H1 (cell line): ENCODE results near the gene SLC15A2. TPM values are rescaled to one million over a fixed set of nuclear protein-coding genes. Genes with fewer than 3 reads are reported as not detected.

ENCODE experiments used
- CTCF ChIA-PET: fragments of 300-600 bp; sonication (Branson Sonifier 250); formaldehyde crosslinking; loops from one replicate; lab custom pipeline; 2021; ENCODE audit not compliant: partially characterized antibody; lab: Charles Lee
- POLR2A ChIA-PET: fragments of 300-600 bp; sonication (Branson Sonifier 250); formaldehyde crosslinking; loops from one replicate; lab custom pipeline; 2021; ENCODE audit warnings: inconsistent platforms; ENCODE audit not compliant: partially characterized antibody; lab: Charles Lee
- DNase-seq, 2 experiments: peaks; one replicate each; pipeline versions ENCODE4 v3.0.0 to v3.0.0-alpha.2; 2010 to 2022; ENCODE audit warnings: low spot score in 2 of 2, low read depth in 1 of 2, mixed read lengths in 1 of 2
- FAIRE-seq: peaks from 2 replicates; lab custom pipeline; 2011; peaks lifted over from hg19 to GRCh38; lab: Jason Lieb, UNC
- H2AFZ ChIP-seq: 2 replicates; pipeline ENCODE4 v1.8.1; 2012; ENCODE audit warnings: low read length, inconsistent platforms
- H2AK5ac ChIP-seq: 2 replicates; pipeline ENCODE4 v1.6.1; 2013; ENCODE audit warnings: low read depth, low read length
- H2BK120ac ChIP-seq: replicated peaks from 2 replicates; pipeline ENCODE3; 2013; ENCODE audit warnings: low read depth, low read length, inconsistent platforms
- H2BK12ac ChIP-seq: 2 replicates; pipeline ENCODE4 v1.6.1; 2013; ENCODE audit warnings: low read depth, low read length
- H2BK15ac ChIP-seq: 2 replicates; pipeline ENCODE4 v1.6.1; 2013; ENCODE audit warnings: low read length
- H2BK20ac ChIP-seq: 2 replicates; pipeline ENCODE4 v1.6.1; 2013; ENCODE audit warnings: low read length
- H2BK5ac ChIP-seq: 2 replicates; pipeline ENCODE4 v1.6.1; 2013; ENCODE audit warnings: low read depth, low read length
- H3K14ac ChIP-seq: 2 replicates; pipeline ENCODE4 v1.6.1; 2013; ENCODE audit warnings: inconsistent platforms; ENCODE audit not compliant: insufficient read length
- H3K18ac ChIP-seq: 2 replicates; pipeline ENCODE4 v1.6.1; 2013; ENCODE audit warnings: low read length; ENCODE audit errors: extremely low read depth
- H3K23ac ChIP-seq: 2 replicates; pipeline ENCODE4 v1.6.1; 2013; ENCODE audit warnings: inconsistent platforms; ENCODE audit not compliant: insufficient read length
- H3K23me2 ChIP-seq: 2 replicates; pipeline ENCODE4 v1.6.1; 2013; ENCODE audit warnings: low read depth, low read length
- H3K27ac ChIP-seq: 2 replicates; pipeline ENCODE4 v1.6.1; 2011; ENCODE audit warnings: low read depth, low read length, inconsistent platforms
- H3K27me3 ChIP-seq, 4 experiments: replicated peaks in 1 of 4; 1 replicate in 1 of 4; 2 replicates in 3 of 4; pipeline versions ENCODE4 v1.6.1 to v1.8.1; 2011 to 2013; ENCODE audit warnings: low read length in 3 of 4, mild to moderate bottlenecking in 3 of 4, inconsistent platforms in 2 of 4, mixed read lengths in 2 of 4, moderate library complexity in 1 of 4; ENCODE audit not compliant: control insufficient read depth in 3 of 4, insufficient read depth in 3 of 4; ENCODE audit errors: extremely low read depth in 1 of 4
- H3K36me3 ChIP-seq, 4 experiments: 2 replicates each; pipeline versions ENCODE4 v1.6.1 to v1.8.1; 2011 to 2013; ENCODE audit warnings: mild to moderate bottlenecking in 4 of 4, low read length in 3 of 4, moderate library complexity in 2 of 4, control low read depth in 1 of 4, inconsistent platforms in 1 of 4; ENCODE audit not compliant: insufficient read depth in 4 of 4, control insufficient read depth in 2 of 4
- H3K4ac ChIP-seq: replicated peaks from 2 replicates; pipeline ENCODE3; 2013; ENCODE audit warnings: low read length, low read depth, mixed read lengths, inconsistent platforms; ENCODE audit not compliant: insufficient read length
- H3K4me1 ChIP-seq, 4 experiments: replicated peaks in 1 of 4; 1 replicate in 1 of 4; 2 replicates in 3 of 4; pipeline versions ENCODE4 v1.6.1 to v1.8.1; 2011 to 2013; ENCODE audit warnings: low read length in 3 of 4, inconsistent platforms in 2 of 4, mixed read lengths in 1 of 4; ENCODE audit not compliant: insufficient read depth in 4 of 4, control insufficient read depth in 3 of 4
- H3K4me2 ChIP-seq, 2 experiments: 2 replicates each; pipeline versions ENCODE4 v1.6.1 to v1.8.1; 2011 to 2013; ENCODE audit warnings: low read depth in 2 of 2, low read length in 2 of 2, control low read depth in 1 of 2, inconsistent platforms in 1 of 2, mild to moderate bottlenecking in 1 of 2; ENCODE audit not compliant: insufficient read depth in 1 of 2
- H3K4me3 ChIP-seq, 4 experiments: fragments of 200-600, 300-600 bp in 1 of 4; sonication (generic), shearing (Covaris generic), sonication (Bioruptor Twin) in 1 of 4; 2 replicates each; pipeline versions ENCODE4 v1.5.1 to v1.8.1; 2011 to 2016; ENCODE audit warnings: low read length in 4 of 4, low read depth in 3 of 4, control low read depth in 2 of 4, inconsistent platforms in 2 of 4, mild to moderate bottlenecking in 2 of 4, mixed read lengths in 1 of 4, moderate library complexity in 1 of 4; ENCODE audit not compliant: insufficient read depth in 2 of 4; ENCODE audit errors: extremely low read depth in 1 of 4
- H3K56ac ChIP-seq: replicated peaks from 2 replicates; pipeline ENCODE3; 2013; ENCODE audit warnings: low read depth, mild to moderate bottlenecking, mixed read lengths, low read length, inconsistent platforms; ENCODE audit not compliant: insufficient read length
- H3K79me1 ChIP-seq: 2 replicates; pipeline ENCODE4 v1.6.1; 2013; ENCODE audit warnings: low read depth, low read length, control low read depth
- H3K79me2 ChIP-seq, 2 experiments: 2 replicates each; pipeline versions ENCODE4 v1.6.1 to v1.8.1; 2012 to 2013; ENCODE audit warnings: low read length in 2 of 2, mild to moderate bottlenecking in 2 of 2, inconsistent platforms in 1 of 2; ENCODE audit not compliant: insufficient read depth in 2 of 2, control insufficient read depth in 1 of 2
- H3K9ac ChIP-seq, 4 experiments: replicated peaks in 1 of 4; 1 replicate in 1 of 4; 2 replicates in 3 of 4; pipeline versions ENCODE4 v1.6.1 to v1.8.1; 2011 to 2013; ENCODE audit warnings: low read depth in 3 of 4, low read length in 3 of 4, control low read depth in 2 of 4, mild to moderate bottlenecking in 2 of 4, moderate library complexity in 2 of 4, inconsistent platforms in 1 of 4; ENCODE audit errors: extremely low read depth in 1 of 4
- H3K9me3 ChIP-seq, 2 experiments: 2 replicates each; pipeline versions ENCODE4 v1.6.1 to v1.8.1; 2012 to 2013; ENCODE audit warnings: mild to moderate bottlenecking in 2 of 2, moderate library complexity in 2 of 2, control low read depth in 1 of 2, inconsistent platforms in 1 of 2, low read depth in 1 of 2, low read length in 1 of 2, mixed read lengths in 1 of 2; ENCODE audit not compliant: insufficient read depth in 2 of 2
- H4K20me1 ChIP-seq, 2 experiments: replicated peaks in 1 of 2; 2 replicates each; pipeline versions ENCODE3 to v1.8.1; 2011 to 2013; ENCODE audit warnings: inconsistent platforms in 2 of 2, low read length in 2 of 2, mild to moderate bottlenecking in 1 of 2; ENCODE audit not compliant: insufficient read depth in 2 of 2, control insufficient read depth in 1 of 2
- H4K5ac ChIP-seq: 2 replicates; pipeline ENCODE4 v1.6.1; 2013; ENCODE audit warnings: low read length, low read depth, mixed read lengths, inconsistent platforms; ENCODE audit not compliant: insufficient read length
- H4K8ac ChIP-seq: 2 replicates; pipeline ENCODE4 v1.8.0; 2013; ENCODE audit warnings: mild to moderate bottlenecking, moderate library complexity, low read length, inconsistent platforms; ENCODE audit not compliant: insufficient read depth; ENCODE audit errors: extremely low read depth
- H4K91ac ChIP-seq: replicated peaks from 2 replicates; pipeline ENCODE3; 2013; ENCODE audit warnings: low read length, mixed read lengths, inconsistent platforms; ENCODE audit not compliant: insufficient read length
- CBX8 ChIP-seq: fragments of 300-800, 300-1000 bp; sonication (generic); IDR thresholded peaks from 2 replicates; pipeline ENCODE4 v1.7.1; 2016; ENCODE audit warnings: low read depth, low read length, borderline replicate concordance
- CREB1 ChIP-seq: IDR thresholded peaks from 2 replicates; pipeline ENCODE4 v1.6.1; 2012; ENCODE audit warnings: inconsistent platforms
- EP300 ChIP-seq, 2 experiments: IDR thresholded peaks; 1 replicate in 1 of 2; 2 replicates in 1 of 2; pipeline ENCODE4 v1.6.1; 2011 to 2012; ENCODE audit warnings: low read depth in 2 of 2, low read length in 2 of 2, mild to moderate bottlenecking in 2 of 2, borderline replicate concordance in 1 of 2, inconsistent platforms in 1 of 2, moderate library complexity in 1 of 2
- EZH2 ChIP-seq: fragments of 200-600 bp; sonication (generic); IDR thresholded peaks from 2 replicates; pipeline ENCODE4 v1.7.1; 2012; ENCODE audit warnings: low read depth, mild to moderate bottlenecking, moderate library complexity, low read length, inconsistent platforms; ENCODE audit not compliant: severe bottlenecking
- JUN ChIP-seq: IDR thresholded peaks from 2 replicates; pipeline ENCODE4 v1.6.1; 2011; ENCODE audit warnings: low read depth, mild to moderate bottlenecking, improper control_type of control experiment, low read length
- KDM1A ChIP-seq: fragments of 200-600, 300-600 bp; sonication (generic); IDR thresholded peaks from 2 replicates; pipeline ENCODE4 v1.7.1; 2016; ENCODE audit warnings: mild to moderate bottlenecking, low read length, borderline replicate concordance
- KDM4A ChIP-seq: IDR thresholded peaks from one replicate; pipeline ENCODE4 v1.7.1; 2012; ENCODE audit warnings: low read depth, mild to moderate bottlenecking, moderate library complexity, low read length, inconsistent platforms; ENCODE audit not compliant: severe bottlenecking
- POU5F1 ChIP-seq: IDR thresholded peaks from 2 replicates; pipeline ENCODE4 v1.6.1; 2011; ENCODE audit warnings: low read depth, mild to moderate bottlenecking, low read length, moderate library complexity
- RAD21 ChIP-seq, 2 experiments: IDR thresholded peaks in 1 of 2; conservative IDR thresholded peaks in 1 of 2; 2 replicates each; pipeline ENCODE4 v1.6.1; 2011; ENCODE audit warnings: low read depth in 2 of 2, low read length in 2 of 2, improper control_type of control experiment in 1 of 2, inconsistent platforms in 1 of 2, mild to moderate bottlenecking in 1 of 2, moderate library complexity in 1 of 2
- SIX5 ChIP-seq: IDR thresholded peaks from 2 replicates; pipeline ENCODE4 v1.6.1; 2011; ENCODE audit warnings: mild to moderate bottlenecking, low read depth, low read length
- SUZ12 ChIP-seq: fragments of 200-600 bp; sonication (generic); IDR thresholded peaks from 2 replicates; pipeline ENCODE4 v1.6.1; 2012; ENCODE audit warnings: mild to moderate bottlenecking, inconsistent platforms, low read length, moderate library complexity, mixed read lengths
- TAF1 ChIP-seq: IDR thresholded peaks from 2 replicates; pipeline ENCODE4 v1.6.1; 2011; ENCODE audit warnings: mild to moderate bottlenecking, low read depth, low read length
- USF2 ChIP-seq: IDR thresholded peaks from 2 replicates; pipeline ENCODE4 v1.6.1; 2011; ENCODE audit warnings: low read length, improper control_type of control experiment
- WGBS, 2 experiments: shearing (Covaris generic) in 1 of 2; methylation state at CpG; one replicate each; pipeline versions ENCODE4 v1.1.6 to v1.1.7; 2013 to 2015; ENCODE audit warnings: low lambda C conversion rate in 2 of 2, mixed read lengths in 2 of 2, inconsistent platforms in 1 of 2, low coverage in 1 of 2, missing lambda C conversion rate in 1 of 2; ENCODE audit not compliant: insufficient replicate concordance in 2 of 2, insufficient coverage in 1 of 2, insufficient read length in 1 of 2; ENCODE audit errors: extremely low coverage in 1 of 2, missing lambda C conversion rate in 1 of 2; 5-methylcytosine and 5-hydroxymethylcytosine counted together
- polyA plus RNA-seq, 7 experiments: library from polyadenylated mRNA; depleted of rRNA in 3 of 7; stranded (reverse) in 5 of 7; unstranded in 2 of 7; fragments of >200 nt in 5 of 7; fragments of 200-250 nt in 2 of 7; gene quantifications; 1 replicate in 5 of 7; 2 replicates in 1 of 7; 4 replicates in 1 of 7; pipeline versions ENCODE4 v1.2.1 to v1.2.3, GENCODE V29; 2011 to 2013; ENCODE audit warnings: missing spikeins in 2 of 7, mixed read lengths in 2 of 7
- total RNA-seq: library from RNA; stranded (reverse); fragmentation: NEBNext Ultra II Directional; extraction: Animal tissue kit (Norgen Biotek cat#: 25700); gene quantifications from 2 replicates; pipeline ENCODE4 v1.2.1, GENCODE V29; 2021

The SLC15A2 gene
- total and polyA plus RNA-seq, 2 of the 8 experiments (the other 6 are each of a cell fraction or from before 2014, with no cell fraction given) = 2.0 to 3.6 TPM

- WGBS, 2 experiments = 82% methylated on average over 5 of the region's 5 CpGs; no CpG with 5 or more reads in 1 of the 2 experiments
- no peak overlapping the region for H3K56ac ChIP-seq
- peaks cover 5 to 12% of the 10 kb centered on the region in 2 experiments for H3K9me3 ChIP-seq
- H3K27me3 ChIP-seq = no peaks in the 10 kb centered on the region
- H3K14ac ChIP-seq = no peak overlapping the region
- H2BK5ac ChIP-seq = no peak overlapping the region
- no peak overlapping the region for H4K5ac ChIP-seq
- no peaks in the 10 kb centered on the region for H3K23me2 ChIP-seq
- H3K4ac ChIP-seq = no peak overlapping the region
- CTCF ChIA-PET = no interaction called here
- H3K18ac ChIP-seq = no peak overlapping the region
- H3K23ac ChIP-seq = no peak overlapping the region
- no peaks in the 10 kb centered on the region for H3K4me1 ChIP-seq
- H3K4me2 ChIP-seq = no peak overlapping the region
- no peaks in the 10 kb centered on the region for H3K79me1 ChIP-seq
- H2AK5ac ChIP-seq = no peak overlapping the region
- FAIRE-seq = no peak
- no peak for DNase-seq
- H4K91ac ChIP-seq = no peak overlapping the region
- no peaks in the 10 kb centered on the region for H4K20me1 ChIP-seq
- H3K27ac ChIP-seq = no peak overlapping the region
- no peak overlapping the region for H2AFZ ChIP-seq
- no peaks in the 10 kb centered on the region for H3K36me3 ChIP-seq
- H3K9ac ChIP-seq = no peak overlapping the region
- H3K4me3 ChIP-seq = no peak overlapping the region
- H2BK120ac ChIP-seq = no peak overlapping the region
- no peak overlapping the region for H2BK12ac ChIP-seq
- H2BK15ac ChIP-seq = no peak overlapping the region
- no peak overlapping the region for H2BK20ac ChIP-seq
- no peaks in the 10 kb centered on the region for H3K79me2 ChIP-seq
- POLR2A ChIA-PET = no interaction called here
- no peak overlapping the region for H4K8ac ChIP-seq
- TF ChIP-seq TAF1 (no peak), RAD21 (IDR thresholded peaks at IDR 0.05 in 1 of 2, conservative IDR thresholded peaks at IDR 0.05 in 1 of 2; ENCODE audit: low read depth in 2 of 2, low read length in 2 of 2) (no peak), SIX5 (no peak), SUZ12 (no peak), EP300 (IDR thresholded peaks at IDR 0.05; ENCODE audit: borderline replicate concordance in 1 of 2, low read depth in 2 of 2, low read length in 2 of 2) (no peak), JUN (no peak), EZH2 (no peak), CBX8 (no peak), KDM1A (no peak), CREB1 (no peak), USF2 (no peak), KDM4A (no peak), POU5F1 (no peak)
These were observed 86.2 kb downstream of the SLC15A2 start for GRCh38 chr3:121980450-121980796.
